Smooth muscle cell (in vitro differentiated cells): ENCODE results near the gene IL23R. TPM values are rescaled to one million over a fixed set of nuclear protein-coding genes. Genes with fewer than 3 reads are reported as not detected.

ENCODE experiments used
- DNase-seq: peaks from one replicate; lab custom pipeline; 2025; ENCODE audit not compliant: unreplicated experiment; lab: John Stamatoyannopoulos, UW
- H2AFZ ChIP-seq: fragments of 200-600 bp; sonication (generic); 2 replicates; pipeline ENCODE4 v1.6.0; 2016; ENCODE audit warnings: antibody characterized with exemption, low read depth, mild to moderate bottlenecking
- H3F3A ChIP-seq: fragments of 200-600 bp; sonication (generic); 2 replicates; pipeline ENCODE4 v1.6.0; 2017; ENCODE audit warnings: antibody characterized with exemption, low read depth
- H3K27ac ChIP-seq: fragments of 200-600 bp; sonication (generic); 2 replicates; pipeline ENCODE4 v1.5.1; 2016; ENCODE audit warnings: low read depth, mild to moderate bottlenecking
- H3K27me3 ChIP-seq: fragments of 200-600 bp; sonication (generic); 2 replicates; pipeline ENCODE4 v1.6.1; 2016; ENCODE audit warnings: low read depth, mild to moderate bottlenecking
- H3K36me3 ChIP-seq: fragments of 200-600 bp; sonication (generic); 2 replicates; pipeline ENCODE4 v1.5.1; 2016; ENCODE audit warnings: low read depth
- H3K4me1 ChIP-seq: fragments of 200-600 bp; sonication (generic); 2 replicates; pipeline ENCODE4 v1.5.1; 2016; ENCODE audit warnings: low read depth
- H3K4me2 ChIP-seq: fragments of 200-600 bp; sonication (generic); 2 replicates; pipeline ENCODE4 v1.6.0; 2016; ENCODE audit warnings: mild to moderate bottlenecking
- H3K4me3 ChIP-seq: fragments of 200-600 bp; sonication (generic); 2 replicates; pipeline ENCODE4 v1.5.1; 2016; ENCODE audit warnings: mild to moderate bottlenecking
- H3K79me2 ChIP-seq: fragments of 200-600 bp; sonication (generic); 2 replicates; pipeline ENCODE4 v1.6.0; 2016; ENCODE audit warnings: low read depth, mild to moderate bottlenecking
- H3K9ac ChIP-seq: fragments of 200-600 bp; sonication (generic); 2 replicates; pipeline ENCODE4 v1.6.0; 2016; ENCODE audit warnings: low read depth
- H3K9me3 ChIP-seq: fragments of 200-600 bp; sonication (generic); replicated peaks from 2 replicates; pipeline ENCODE4 v1.5.1; 2016; ENCODE audit warnings: low read depth
- H4K20me1 ChIP-seq: fragments of 200-600 bp; sonication (generic); 2 replicates; pipeline ENCODE4 v1.6.0; 2016; ENCODE audit warnings: low read depth
- WGBS: methylation state at CpG from one replicate; pipeline ENCODE4 v1.1.7; 2016; ENCODE audit warnings: low lambda C conversion rate; 5-methylcytosine and 5-hydroxymethylcytosine counted together
- polyA plus RNA-seq: library from polyadenylated mRNA; unstranded; fragments of >200 nt; fragmentation: Nextera tagmentation; extraction: Ambion mirVana; gene quantifications from 2 replicates; pipeline ENCODE4 v1.2.1, GENCODE V29; 2016
- total RNA-seq: library from RNA; depleted of rRNA; stranded (reverse); fragments of >200 nt; gene quantifications from 2 replicates; pipeline ENCODE4 v1.2.3, GENCODE V29; 2014
- TF ChIP-seq, protein P1 (sequence below): fragments of 200-600 bp; sonication (generic); IDR thresholded peaks from 2 replicates; pipeline ENCODE4 v1.5.1; 2017; ENCODE audit warnings: borderline replicate concordance, mild to moderate bottlenecking, antibody characterized with exemption; ENCODE audit not compliant: insufficient read depth, poor library complexity, severe bottlenecking

Gene IL23R
- total and polyA plus RNA-seq, 2 experiments from 2014 or later, result not detected

GRCh38 chr1:67264152-67264551, 97.9 kb downstream of the IL23R start:
- no peaks in the 10 kb centered on the region for H3K27me3 ChIP-seq
- H3K9ac ChIP-seq, result no peak overlapping the region
- H3K4me2 ChIP-seq, result no peak overlapping the region
- no peak overlapping the region for H2AFZ ChIP-seq
- no peaks in the 10 kb centered on the region for H3K4me1 ChIP-seq
- TF ChIP-seq, protein P1, sequence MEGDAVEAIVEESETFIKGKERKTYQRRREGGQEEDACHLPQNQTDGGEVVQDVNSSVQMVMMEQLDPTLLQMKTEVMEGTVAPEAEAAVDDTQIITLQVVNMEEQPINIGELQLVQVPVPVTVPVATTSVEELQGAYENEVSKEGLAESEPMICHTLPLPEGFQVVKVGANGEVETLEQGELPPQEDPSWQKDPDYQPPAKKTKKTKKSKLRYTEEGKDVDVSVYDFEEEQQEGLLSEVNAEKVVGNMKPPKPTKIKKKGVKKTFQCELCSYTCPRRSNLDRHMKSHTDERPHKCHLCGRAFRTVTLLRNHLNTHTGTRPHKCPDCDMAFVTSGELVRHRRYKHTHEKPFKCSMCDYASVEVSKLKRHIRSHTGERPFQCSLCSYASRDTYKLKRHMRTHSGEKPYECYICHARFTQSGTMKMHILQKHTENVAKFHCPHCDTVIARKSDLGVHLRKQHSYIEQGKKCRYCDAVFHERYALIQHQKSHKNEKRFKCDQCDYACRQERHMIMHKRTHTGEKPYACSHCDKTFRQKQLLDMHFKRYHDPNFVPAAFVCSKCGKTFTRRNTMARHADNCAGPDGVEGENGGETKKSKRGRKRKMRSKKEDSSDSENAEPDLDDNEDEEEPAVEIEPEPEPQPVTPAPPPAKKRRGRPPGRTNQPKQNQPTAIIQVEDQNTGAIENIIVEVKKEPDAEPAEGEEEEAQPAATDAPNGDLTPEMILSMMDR, result no peak
- no peak for DNase-seq
- H3K27ac ChIP-seq, result no peak overlapping the region
- H4K20me1 ChIP-seq, result no peaks in the 10 kb centered on the region
- no peaks in the 10 kb centered on the region for H3K79me2 ChIP-seq
- no peaks in the 10 kb centered on the region for H3K9me3 ChIP-seq
- no peak overlapping the region for H3K4me3 ChIP-seq
- H3K36me3 ChIP-seq, result no peaks in the 10 kb centered on the region
- H3F3A ChIP-seq, result no peaks in the 10 kb centered on the region

- H3F3A ChIP-seq, result no peaks in the 10 kb centered on the region
- DNase-seq, result no peak
- no peak overlapping the region for H3K27ac ChIP-seq
- no peak overlapping the region for H3K9ac ChIP-seq
- no peaks in the 10 kb centered on the region for H3K9me3 ChIP-seq
- 83% methylated on average over 3 of the region's 3 CpGs for WGBS
- H2AFZ ChIP-seq, result no peak overlapping the region
- no peak overlapping the region for H3K4me3 ChIP-seq
- no peak overlapping the region for H3K4me2 ChIP-seq
- no peaks in the 10 kb centered on the region for H4K20me1 ChIP-seq
- TF ChIP-seq, protein P1, result no peak
- no peaks in the 10 kb centered on the region for H3K79me2 ChIP-seq
- no peaks in the 10 kb centered on the region for H3K36me3 ChIP-seq
- no peaks in the 10 kb centered on the region for H3K27me3 ChIP-seq
- H3K4me1 ChIP-seq, result no peaks in the 10 kb centered on the region
These were observed 98.6 kb downstream of the IL23R start for GRCh38 chr1:67264899-67265298.

GRCh38 chr1:67269061-67269460, 102.8 kb downstream of the IL23R start:
- Histone ChIP-seq H3K27ac (no peak overlapping the region), H3K9ac (no peak overlapping the region), H3F3A (no peaks in the 10 kb centered on the region), H3K9me3 (no peaks in the 10 kb centered on the region), H3K79me2 (no peaks in the 10 kb centered on the region), H3K27me3 (no peaks in the 10 kb centered on the region), H3K36me3 (no peaks in the 10 kb centered on the region), H3K4me2 (no peak overlapping the region), H3K4me3 (no peak overlapping the region), H2AFZ (no peak overlapping the region), H3K4me1 (no peaks in the 10 kb centered on the region), H4K20me1 (no peaks in the 10 kb centered on the region)
- WGBS, result 92% methylated on average over 3 of the region's 3 CpGs
- TF ChIP-seq, protein P1, result no peak
- no peak for DNase-seq

GRCh38 chr1:67270541-67270940, 104.3 kb downstream of the IL23R start:
- Histone ChIP-seq H3F3A (no peaks in the 10 kb centered on the region), H3K27ac (no peak overlapping the region), H3K79me2 (no peaks in the 10 kb centered on the region), H3K4me2 (no peak overlapping the region), H3K36me3 (no peaks in the 10 kb centered on the region), H3K4me1 (no peaks in the 10 kb centered on the region), H4K20me1 (no peaks in the 10 kb centered on the region), H3K9me3 (no peaks in the 10 kb centered on the region), H3K4me3 (no peak overlapping the region), H2AFZ (no peak overlapping the region), H3K9ac (no peak overlapping the region), H3K27me3 (no peaks in the 10 kb centered on the region)
- TF ChIP-seq, protein P1, result no peak
- no peak for DNase-seq
- WGBS, result 76% methylated on average over 3 of the region's 3 CpGs
